GM21447 (cell line): ENCODE measurements around the gene CD244.
"Not testable (repeated sequence)": the region's sequence is repeated elsewhere in the genome, so short reads cannot be mapped to it uniquely, and the experiment has no call there.

Experiments
- ATAC-seq: cut with Tn5 transposase; IDR thresholded peaks from one replicate; pipeline ENCODE4 v1.9.1; 2021; ENCODE audit not compliant: unreplicated experiment

CD244 gene

DNA sequence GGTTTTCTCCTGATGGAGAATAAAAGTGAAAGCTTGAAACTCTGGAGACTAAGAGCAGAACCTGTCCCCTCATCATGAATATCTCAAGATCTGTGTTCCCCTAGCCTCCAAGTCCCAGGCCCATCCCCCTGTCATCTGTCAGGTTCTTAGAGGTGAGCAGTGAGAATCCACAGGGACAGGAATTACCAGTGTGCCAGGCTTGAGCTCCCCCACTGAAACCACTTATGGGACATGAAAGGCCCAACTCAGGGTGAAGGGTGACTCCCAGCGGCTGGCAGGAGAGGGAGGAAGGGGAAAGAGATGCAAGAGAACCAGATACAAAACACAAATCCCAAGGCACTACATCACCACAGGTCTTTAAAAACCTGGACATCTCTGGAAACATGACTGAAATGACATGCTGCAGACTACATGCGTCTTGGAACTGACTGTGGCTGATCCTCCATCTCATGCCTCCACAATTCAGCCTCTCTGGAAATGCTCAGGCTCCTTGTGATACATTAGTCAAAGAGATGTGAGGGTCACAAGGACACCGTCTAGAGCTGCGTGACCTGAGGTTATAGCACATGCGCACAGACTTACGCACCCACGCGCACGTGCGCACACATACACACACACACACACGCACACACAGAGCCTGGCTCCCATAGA lies 73.5 kb downstream of the CD244 start:
- peak; percentile 3 for ATAC-seq

GRCh38 chr1:160782988-160783765 lies 79.5 kb downstream of the CD244 start:
- not testable (repeated sequence) for ATAC-seq

GRCh38 chr1:160781914-160782689 lies 80.6 kb downstream of the CD244 start:
- peak; percentile 88 for ATAC-seq

DNA sequence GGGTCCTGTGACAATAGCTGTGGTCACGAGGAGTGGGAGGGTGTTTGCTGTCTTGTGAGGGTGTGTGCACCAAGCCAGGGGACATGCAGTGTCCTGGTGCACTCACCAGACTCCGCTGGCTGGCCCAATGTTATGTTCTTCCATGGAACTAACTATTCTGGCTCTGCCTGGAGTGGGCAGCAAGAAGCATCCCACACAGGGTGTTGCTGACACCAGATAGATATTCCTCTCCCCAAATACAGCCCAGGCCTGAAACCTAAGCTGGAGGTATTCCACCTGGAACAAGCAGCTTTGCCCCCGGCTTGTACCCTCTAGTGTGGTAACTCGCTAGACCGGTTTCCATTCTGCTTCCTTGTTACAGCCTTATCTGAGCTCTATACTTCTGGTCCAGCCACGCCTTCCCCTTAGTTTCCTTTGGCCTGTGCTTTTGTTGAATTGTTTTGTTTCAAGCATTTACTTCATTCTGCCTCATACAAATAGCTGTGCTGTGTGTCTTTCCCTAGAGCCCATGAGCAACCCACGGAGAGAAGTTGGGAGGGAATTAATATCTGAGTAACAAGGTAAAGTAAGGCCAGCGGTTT lies 81.4 kb downstream of the CD244 start:
- ATAC-seq = no peak

DNA sequence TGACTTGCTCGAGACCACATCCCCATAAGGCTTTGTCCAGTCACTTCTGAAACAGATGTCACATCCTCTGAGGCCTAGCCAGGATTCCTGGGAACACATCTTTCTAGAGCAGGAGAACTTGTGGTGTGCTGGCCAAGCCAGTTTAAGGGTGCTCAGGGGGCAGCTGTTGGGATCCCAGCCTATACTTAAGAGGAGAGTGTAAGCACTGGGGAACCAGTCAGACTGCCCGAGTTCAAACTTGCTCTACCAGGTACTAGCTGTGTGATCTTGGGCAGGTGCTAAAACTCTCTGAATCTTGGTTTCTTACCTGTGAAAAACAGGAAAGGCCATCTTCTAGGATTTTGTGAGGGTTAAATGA lies 82.3 kb downstream of the CD244 start:
- ATAC-seq = no peak
